Measurements from ENCODE around the gene NCOA4. TPM values are rescaled to one million over a fixed set of nuclear protein-coding genes. Genes with fewer than 3 reads are reported as not detected.
A peak's percentile ranks its signal among the peaks of the same experiment; 100 is the strongest.

Gene NCOA4
- total RNA-seq, 2 experiments from 2014 or later = 71.1 to 78.8 TPM

DNA sequence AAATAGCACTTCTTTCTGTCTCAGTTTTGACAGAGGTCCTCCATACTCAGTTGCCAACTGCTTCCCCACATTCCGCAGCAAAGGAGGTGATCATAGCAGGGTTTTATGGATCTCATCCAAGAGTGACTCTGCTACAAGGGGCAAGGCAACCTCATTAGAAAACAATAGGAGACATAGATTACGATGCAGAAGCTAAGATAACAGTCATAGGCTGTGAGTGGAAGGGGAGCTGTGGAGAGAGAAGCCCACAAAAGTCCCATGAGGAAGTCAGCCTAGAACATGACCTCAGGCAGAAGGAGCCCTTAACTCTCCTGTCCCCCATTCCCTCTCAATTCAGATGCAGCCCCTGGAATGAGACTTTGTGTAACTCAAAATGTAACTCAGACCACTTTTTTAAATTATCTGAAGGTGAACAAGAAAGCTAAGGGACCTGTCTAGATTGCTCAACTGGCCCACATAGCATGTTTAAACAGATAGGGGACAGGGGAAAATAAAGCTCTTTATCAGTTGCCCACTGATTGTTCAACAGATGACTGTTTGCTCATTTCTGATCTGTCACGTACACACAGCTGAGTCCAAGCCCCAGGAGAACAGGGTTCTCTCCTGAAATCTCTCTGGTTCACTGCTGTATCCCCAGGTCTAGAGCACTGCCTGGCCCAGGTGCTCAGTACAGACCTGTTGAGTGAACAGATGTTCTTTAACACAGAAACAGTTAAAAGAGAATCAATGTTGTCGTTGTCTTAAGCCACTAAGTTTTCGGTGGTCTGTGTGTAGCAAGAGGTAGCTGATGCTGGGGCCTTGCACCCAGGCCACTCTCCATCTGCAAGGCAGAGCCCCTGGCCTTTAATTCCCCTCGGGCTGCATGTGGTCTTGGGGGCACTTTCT is 1.5 kb upstream of the NCOA4 start:
- TF ChIP-seq, protein P1, sequence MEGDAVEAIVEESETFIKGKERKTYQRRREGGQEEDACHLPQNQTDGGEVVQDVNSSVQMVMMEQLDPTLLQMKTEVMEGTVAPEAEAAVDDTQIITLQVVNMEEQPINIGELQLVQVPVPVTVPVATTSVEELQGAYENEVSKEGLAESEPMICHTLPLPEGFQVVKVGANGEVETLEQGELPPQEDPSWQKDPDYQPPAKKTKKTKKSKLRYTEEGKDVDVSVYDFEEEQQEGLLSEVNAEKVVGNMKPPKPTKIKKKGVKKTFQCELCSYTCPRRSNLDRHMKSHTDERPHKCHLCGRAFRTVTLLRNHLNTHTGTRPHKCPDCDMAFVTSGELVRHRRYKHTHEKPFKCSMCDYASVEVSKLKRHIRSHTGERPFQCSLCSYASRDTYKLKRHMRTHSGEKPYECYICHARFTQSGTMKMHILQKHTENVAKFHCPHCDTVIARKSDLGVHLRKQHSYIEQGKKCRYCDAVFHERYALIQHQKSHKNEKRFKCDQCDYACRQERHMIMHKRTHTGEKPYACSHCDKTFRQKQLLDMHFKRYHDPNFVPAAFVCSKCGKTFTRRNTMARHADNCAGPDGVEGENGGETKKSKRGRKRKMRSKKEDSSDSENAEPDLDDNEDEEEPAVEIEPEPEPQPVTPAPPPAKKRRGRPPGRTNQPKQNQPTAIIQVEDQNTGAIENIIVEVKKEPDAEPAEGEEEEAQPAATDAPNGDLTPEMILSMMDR (conservative IDR thresholded peaks at IDR 0.05; ENCODE audit: low read length) = no peak
- no TSS peak for BruUV-seq (replicated peaks)

GRCh38 chr10:46029461-46030030 is 877 bp downstream of the NCOA4 start:
- ChIA-PET POLR2A (interaction anchor here (0.6 to 1.8 kb wide), 6 partner anchors 10 to 1725 kb away, joined by 3 to 12 read pairs (median 4); no protein-coding TSS in a partner anchor), CTCF (ENCODE audit: unreplicated experiment) (interaction anchor here (0.9 kb wide), 1 partner anchor 18 kb away, joined by 3 read pairs; no protein-coding TSS in a partner anchor)
- Histone ChIP-seq H3K9me3 (ENCODE audit: low read length) (no peaks in the 10 kb centered on the region), H2AFZ (ENCODE audit: low read length) (peak overlapping the region; percentile 92; the same call in 1 of the 2 replicates), H4K20me1 (ENCODE audit: insufficient read depth, low read length) (peaks cover 38% of the 10 kb centered on the region), H3K27ac (ENCODE audit: low read depth, low read length, poor library complexity, severe bottlenecking) (peak overlapping the region; percentile 44), H3K36me3 (ENCODE audit: insufficient read depth, low read length) (peaks cover 35% of the 10 kb centered on the region), H3K4me3 (ENCODE audit: low read depth, low read length, poor library complexity, severe bottlenecking) (peak overlapping the region; percentile 87), H3K9me2 (ENCODE audit: insufficient read depth, low read length) (no peaks in the 10 kb centered on the region), H3K4me1 (ENCODE audit: insufficient read depth, low read length, poor library complexity, severe bottlenecking) (peaks cover 19% of the 10 kb centered on the region), H3K4me2 (ENCODE audit: low read length) (peak overlapping the region; percentile 81), H3K79me2 (ENCODE audit: insufficient read depth, low read depth, low read length) (peaks cover 56% of the 10 kb centered on the region)
- TF ChIP-seq, protein P1 (conservative IDR thresholded peaks at IDR 0.05; ENCODE audit: low read length) = no peak
- TF ChIP-seq EZH2phosphoT487 (IDR thresholded peaks at IDR 0.05; ENCODE audit: borderline replicate concordance, low read depth, low read length) = no peak
- TSS peak; percentile 74 for BruUV-seq (replicated peaks)
- DNase-seq (ENCODE audit: low spot score) = peak; percentile 17
- intact Hi-C loops (cut with micrococcal nuclease; ENCODE audit: unreplicated experiment) = loop anchor here (2.0 to 5.0 kb wide), 6 partner anchors 57 to 1027 kb away; partner anchors contain the start of genes TIMM23 and ZNF22

More for the DNA sequence above, 1.5 kb upstream of the NCOA4 start:
- Histone ChIP-seq H3K4me2 (ENCODE audit: low read length) (no peak overlapping the region), H3K27ac (ENCODE audit: low read depth, low read length, poor library complexity, severe bottlenecking) (no peak overlapping the region), H3K36me3 (ENCODE audit: insufficient read depth, low read length) (peaks cover 14% of the 10 kb centered on the region; the same call in 1 of the 2 replicates), H3K79me2 (ENCODE audit: insufficient read depth, low read depth, low read length) (peaks cover 33% of the 10 kb centered on the region), H3K4me1 (ENCODE audit: insufficient read depth, low read length, poor library complexity, severe bottlenecking) (peaks cover 18% of the 10 kb centered on the region), H3K4me3 (ENCODE audit: low read depth, low read length, poor library complexity, severe bottlenecking) (no peak overlapping the region), H4K20me1 (ENCODE audit: insufficient read depth, low read length) (peaks cover 23% of the 10 kb centered on the region), H2AFZ (ENCODE audit: low read length) (peak overlapping the region; percentile 70), H3K9me3 (ENCODE audit: low read length) (no peaks in the 10 kb centered on the region), H3K9me2 (ENCODE audit: insufficient read depth, low read length) (no peaks in the 10 kb centered on the region)
- DNase-seq (ENCODE audit: low spot score) = no peak
- POLR2A ChIA-PET = interaction anchor here (0.5 to 1.4 kb wide), 4 partner anchors 11 to 269 kb away, joined by 3 to 6 read pairs (median 3); no protein-coding TSS in a partner anchor
- intact Hi-C loops (cut with micrococcal nuclease; ENCODE audit: unreplicated experiment) = loop anchor here (2.0 to 5.0 kb wide), 3 partner anchors 60 to 1030 kb away; partner anchors contain the start of gene ZNF22
- CTCF ChIA-PET (ENCODE audit: unreplicated experiment) = interaction anchor here (1.4 kb wide), 1 partner anchor 12 kb away, joined by 5 read pairs; no protein-coding TSS in a partner anchor
